Tibial artery (tissue), 4 donors: ENCODE results near the gene TFG.
A peak's percentile ranks its signal among the peaks of the same experiment; 100 is the strongest.

Source experiments
- DNase-seq, 2 donors: peaks; one replicate each; pipeline ENCODE4 v3.0.0-alpha.2; 2019
- H3K27ac ChIP-seq, 2 donors: fragments of 200-600 bp; sonication (generic) in 1 of 2; 1 replicate in 1 of 2; 2 replicates in 1 of 2; pipeline ENCODE4 v1.5.1; 2018 to 2019; ENCODE audit warnings: mild to moderate bottlenecking in 1 of 2
- H3K27me3 ChIP-seq, 2 donors: fragments of 200-600 bp; sonication (generic) in 1 of 2; one replicate each; pipeline versions ENCODE4 v1.5.1 to v1.6.0; 2016 to 2019
- H3K36me3 ChIP-seq, 3 donors: fragments of 200-600 bp; sonication (generic) in 2 of 3; one replicate each; pipeline ENCODE4 v1.5.1; 2016 to 2019; ENCODE audit warnings: mild to moderate bottlenecking in 2 of 3
- H3K4me1 ChIP-seq, 4 donors: fragments of 200-600 bp; sonication (generic) in 2 of 4; 1 replicate in 3 of 4; 2 replicates in 1 of 4; pipeline ENCODE4 v1.5.1; 2016 to 2019
- H3K4me3 ChIP-seq, 2 donors: fragments of 200-600 bp; sonication (generic) in 1 of 2; 1 replicate in 1 of 2; 2 replicates in 1 of 2; pipeline ENCODE4 v1.5.1; 2018 to 2019; ENCODE audit warnings: mild to moderate bottlenecking in 2 of 2
- H3K9me3 ChIP-seq, 3 donors: fragments of 200-600 bp; sonication (generic) in 1 of 3; one replicate each; pipeline ENCODE4 v1.5.1; 2016 to 2019
- CTCF ChIP-seq, 2 experiments: fragments of 200-600 bp in 1 of 2; fragments of 450-650 bp in 1 of 2; IDR thresholded peaks; one replicate each; pipeline ENCODE4 v1.5.1; 2017 to 2019; ENCODE audit warnings: antibody characterized with exemption in 2 of 2, mild to moderate bottlenecking in 1 of 2, moderate library complexity in 1 of 2
- intact Hi-C: fragments of 100-400 bp; cut with DNase I; formaldehyde crosslinking; loops from one replicate; pipeline ENCODE4 v1.15.0; 2023; ENCODE audit warnings: low total_unique reads

The TFG gene

GRCh38 chr3:100746092-100746491 lies 36.8 kb downstream of the TFG start:
- Histone ChIP-seq H3K36me3 (peaks cover 37 to 69% (median 63%) of the 10 kb centered on the region in 3 donors), H3K4me3 (no peak overlapping the region), H3K4me1 (peaks cover 0 to 17% (median 0%) of the 10 kb centered on the region in 4 donors), H3K27me3 (no peaks in the 10 kb centered on the region), H3K9me3 (no peaks in the 10 kb centered on the region), H3K27ac (peak overlapping the region; percentile 52 to 59)
- intact Hi-C loops: no loop called here
- no peak for DNase-seq
- TF ChIP-seq CTCF (IDR thresholded peaks at IDR 0.05): no peak

- Histone ChIP-seq H3K4me3 (no peak overlapping the region), H3K4me1 (peaks cover 0 to 17% (median 0%) of the 10 kb centered on the region in 4 donors), H3K27me3 (no peaks in the 10 kb centered on the region), H3K36me3 (peaks cover 39 to 71% (median 65%) of the 10 kb centered on the region in 3 donors), H3K27ac (no peak overlapping the region), H3K9me3 (no peaks in the 10 kb centered on the region)
- no peak for TF ChIP-seq CTCF (IDR thresholded peaks at IDR 0.05)
- DNase-seq: no peak
- intact Hi-C loops: no loop called here
Measured at GRCh38 chr3:100748220-100748619, 38.9 kb downstream of the TFG start.

GRCh38 chr3:100748967-100749366 lies 39.7 kb downstream of the TFG start:
- H3K27ac ChIP-seq: no peak overlapping the region
- TF ChIP-seq CTCF (IDR thresholded peaks at IDR 0.05): no peak
- no peak overlapping the region for H3K4me3 ChIP-seq
- peaks cover 39 to 71% (median 71%) of the 10 kb centered on the region in 3 donors for H3K36me3 ChIP-seq
- no peaks in the 10 kb centered on the region for H3K9me3 ChIP-seq
- H3K27me3 ChIP-seq: no peaks in the 10 kb centered on the region
- intact Hi-C loops: no loop called here
- H3K4me1 ChIP-seq: peaks cover 0 to 20% (median 0%) of the 10 kb centered on the region in 4 donors
- no peak for DNase-seq

- no peaks in the 10 kb centered on the region for H3K27me3 ChIP-seq
- intact Hi-C loops: no loop called here
- no peak for TF ChIP-seq CTCF (IDR thresholded peaks at IDR 0.05)
- no peak for DNase-seq
- H3K9me3 ChIP-seq: no peaks in the 10 kb centered on the region
- H3K36me3 ChIP-seq: peaks cover 27 to 44% (median 38%) of the 10 kb centered on the region in 3 donors
- peaks cover 0 to 33% (median 0%) of the 10 kb centered on the region in 4 donors for H3K4me1 ChIP-seq
- H3K27ac ChIP-seq: peak overlapping the region in 1 of 2 donors; percentile 48
- H3K4me3 ChIP-seq: no peak overlapping the region
Measured at GRCh38 chr3:100753846-100754245, 44.6 kb downstream of the TFG start.

GRCh38 chr3:100754563-100755334 lies 45.5 kb downstream of the TFG start:
- Histone ChIP-seq H3K27me3 (no peaks in the 10 kb centered on the region), H3K4me1 (peaks cover 0 to 42% (median 0%) of the 10 kb centered on the region in 4 donors), H3K36me3 (peaks cover 21 to 35% (median 30%) of the 10 kb centered on the region in 3 donors), H3K27ac (peak overlapping the region in 1 of 2 donors; percentile 48), H3K9me3 (no peaks in the 10 kb centered on the region), H3K4me3 (no peak overlapping the region)
- no peak for TF ChIP-seq CTCF (IDR thresholded peaks at IDR 0.05)
- DNase-seq: no peak
- intact Hi-C loops: no loop called here
